SK-N-SH (cell line): Measurements from ENCODE around the gene ERRFI1. TPM values are rescaled to one million over a fixed set of nuclear protein-coding genes. Genes with fewer than 3 reads are reported as not detected.

Experiments
- CTCF ChIA-PET: fragments of 300-600, 350-600 bp; formaldehyde crosslinking; extraction: SDS; loops from one replicate; lab custom pipeline; 2021; lab: Yijun Ruan, JAX
- POLR2A ChIA-PET: fragments of 350-600 bp; sonication (Branson Sonifier 250); formaldehyde crosslinking; extraction: SDS; loops from one replicate; lab custom pipeline; 2020; ENCODE audit warnings: antibody characterized with exemption, inconsistent platforms; lab: Yijun Ruan, JAX
- DNase-seq: peaks from one replicate; pipeline ENCODE4 v3.0.0; 2012
- H2AFZ ChIP-seq: fragments of 200-600 bp; sonication (generic); 2 replicates; pipeline ENCODE4 v1.8.1; 2016; ENCODE audit warnings: antibody characterized with exemption, mild to moderate bottlenecking, low read depth
- H3F3A ChIP-seq: fragments of 200-600 bp; sonication (generic); replicated peaks from 2 replicates; pipeline ENCODE3; 2016; ENCODE audit warnings: antibody characterized with exemption, mild to moderate bottlenecking; ENCODE audit not compliant: insufficient read depth
- H3K27ac ChIP-seq, 2 experiments: fragments of 200-500 bp in 1 of 2; fragments of 200-600 bp in 1 of 2; sonication (Bioruptor generic) in 1 of 2; sonication (generic), shearing (Covaris generic) in 1 of 2; 2 replicates each; pipeline versions ENCODE4 v1.5.1 to v1.6.1; 2014 to 2016; ENCODE audit warnings: low read depth in 2 of 2, inconsistent platforms in 1 of 2, low read length in 1 of 2, mild to moderate bottlenecking in 1 of 2, mixed read lengths in 1 of 2
- H3K27me3 ChIP-seq: fragments of 200-600 bp; sonication (generic), shearing (Covaris generic); 2 replicates; pipeline ENCODE4 v1.6.1; 2016; ENCODE audit warnings: mixed run types; ENCODE audit not compliant: insufficient read depth
- H3K36me3 ChIP-seq, 2 experiments: fragments of 200-500 bp in 1 of 2; fragments of 200-600 bp in 1 of 2; sonication (Bioruptor generic) in 1 of 2; sonication (generic) in 1 of 2; replicated peaks in 1 of 2; 2 replicates each; pipeline versions ENCODE3 to v1.5.1; 2014 to 2016; ENCODE audit warnings: low read length in 1 of 2, mild to moderate bottlenecking in 1 of 2; ENCODE audit not compliant: insufficient read depth in 2 of 2, control insufficient read depth in 1 of 2
- H3K4me1 ChIP-seq, 2 experiments: fragments of 200-500 bp in 1 of 2; fragments of 200-600 bp in 1 of 2; sonication (Bioruptor generic) in 1 of 2; sonication (generic), shearing (Covaris generic) in 1 of 2; 2 replicates each; pipeline versions ENCODE4 v1.5.1 to v1.6.1; 2014 to 2016; ENCODE audit warnings: low read depth in 1 of 2, low read length in 1 of 2, mixed run types in 1 of 2; ENCODE audit not compliant: insufficient read depth in 2 of 2, control insufficient read depth in 1 of 2
- H3K4me2 ChIP-seq: fragments of 200-600 bp; sonication (generic), shearing (Covaris generic); 2 replicates; pipeline ENCODE4 v1.6.1; 2017; ENCODE audit warnings: mixed run types
- H3K4me3 ChIP-seq, 2 experiments: fragments of 200-500 bp in 1 of 2; fragments of 200-600 bp in 1 of 2; sonication (Bioruptor generic) in 1 of 2; sonication (generic), shearing (Covaris generic) in 1 of 2; 2 replicates each; pipeline versions ENCODE4 v1.5.1 to v1.8.1; 2014 to 2016; ENCODE audit warnings: low read depth in 2 of 2, inconsistent platforms in 1 of 2, low read length in 1 of 2, mild to moderate bottlenecking in 1 of 2, mixed read lengths in 1 of 2, moderate library complexity in 1 of 2
- H3K79me2 ChIP-seq: fragments of 200-600 bp; sonication (generic); 2 replicates; pipeline ENCODE4 v1.8.1; 2017; ENCODE audit warnings: mild to moderate bottlenecking; ENCODE audit not compliant: insufficient read depth
- H3K9ac ChIP-seq: fragments of 200-600 bp; sonication (generic); 2 replicates; pipeline ENCODE4 v1.6.1; 2017; ENCODE audit warnings: mixed run types
- H3K9me2 ChIP-seq: fragments of 200-600 bp; sonication (generic); 2 replicates; pipeline ENCODE4 v1.6.1; 2017; ENCODE audit warnings: mixed run types
- H3K9me3 ChIP-seq: fragments of 200-600 bp; sonication (generic); 2 replicates; pipeline ENCODE4 v1.6.1; 2017; ENCODE audit warnings: mixed run types, mild to moderate bottlenecking, moderate library complexity
- H4K20me1 ChIP-seq: fragments of 200-600 bp; sonication (generic); 2 replicates; pipeline ENCODE4 v1.6.1; 2017; ENCODE audit warnings: mild to moderate bottlenecking, mixed run types; ENCODE audit not compliant: insufficient read depth
- CHD2 ChIP-seq: fragments of 150-350 bp; IDR thresholded peaks from 2 replicates; pipeline ENCODE4 v1.6.1; 2018; ENCODE audit warnings: low read length; ENCODE audit not compliant: partially characterized antibody
- EP300 ChIP-seq, 2 experiments: IDR thresholded peaks; 2 replicates each; pipeline versions ENCODE4 v1.4.0 to v1.6.1; 2012; ENCODE audit warnings: borderline replicate concordance in 1 of 2, low read depth in 1 of 2, low read length in 1 of 2
- FOXJ3 ChIP-seq: sonication (generic); formaldehyde crosslinking; IDR thresholded peaks from 2 replicates; pipeline ENCODE4 v1.5.1; 2020; ENCODE audit warnings: mild to moderate bottlenecking, missing genetic modification reagents
- JUND ChIP-seq: IDR thresholded peaks from 2 replicates; pipeline ENCODE4 v1.4.0; 2012
- MXI1 ChIP-seq: IDR thresholded peaks from 2 replicates; pipeline ENCODE4 v1.6.1; 2012; ENCODE audit warnings: mild to moderate bottlenecking, low read depth, low read length, improper control_type of control experiment
- NRF1 ChIP-seq: IDR thresholded peaks from 2 replicates; pipeline ENCODE4 v1.6.1; 2012; ENCODE audit warnings: low read depth, mild to moderate bottlenecking, low read length
- POLR2AphosphoS5 ChIP-seq: IDR thresholded peaks from 2 replicates; pipeline ENCODE4 v1.6.1; 2012; ENCODE audit warnings: low read depth, low read length
- RAD21 ChIP-seq: IDR thresholded peaks from 2 replicates; pipeline ENCODE4 v1.6.1; 2012; ENCODE audit warnings: mild to moderate bottlenecking, low read length
- RCOR1 ChIP-seq: fragments of 150-350 bp; IDR thresholded peaks from 2 replicates; pipeline ENCODE4 v1.6.1; 2017; ENCODE audit warnings: antibody characterized with exemption, low read length
- RFX5 ChIP-seq: IDR thresholded peaks from 2 replicates; pipeline ENCODE4 v1.6.1; 2012; ENCODE audit warnings: mild to moderate bottlenecking, improper control_type of control experiment, low read length
- RXRA ChIP-seq: IDR thresholded peaks from 2 replicates; pipeline ENCODE4 v1.4.0; 2012; ENCODE audit warnings: low read depth, mild to moderate bottlenecking, borderline replicate concordance
- SIN3A ChIP-seq: IDR thresholded peaks from 2 replicates; pipeline ENCODE4 v1.6.1; 2012; ENCODE audit warnings: low read depth, mild to moderate bottlenecking, low read length, moderate library complexity, borderline replicate concordance
- SMC3 ChIP-seq: IDR thresholded peaks from 2 replicates; pipeline ENCODE4 v1.6.1; 2012; ENCODE audit warnings: low read depth, low read length, improper control_type of control experiment
- TAF1 ChIP-seq: IDR thresholded peaks from 2 replicates; pipeline ENCODE4 v1.6.1; 2012; ENCODE audit warnings: low read depth, mild to moderate bottlenecking, low read length, moderate library complexity, borderline replicate concordance
- TCF12 ChIP-seq: IDR thresholded peaks from 2 replicates; pipeline ENCODE4 v1.4.0; 2012
- YY1 ChIP-seq: IDR thresholded peaks from 2 replicates; pipeline ENCODE4 v1.4.0; 2012; ENCODE audit warnings: low read depth, mild to moderate bottlenecking
- WGBS: methylation state at CpG from one replicate; pipeline ENCODE4 v1.1.6; 2017; ENCODE audit warnings: low lambda C conversion rate; 5-methylcytosine and 5-hydroxymethylcytosine counted together
- polyA plus RNA-seq, 3 experiments: library from polyadenylated mRNA; depleted of rRNA; stranded (reverse); fragments of >200 nt; gene quantifications; 2 replicates each; pipeline ENCODE4 v1.2.3, GENCODE V29; 2012
- TF ChIP-seq, protein P1 (sequence below): IDR thresholded peaks from 2 replicates; pipeline ENCODE4 v1.4.0; 2012; ENCODE audit warnings: low read depth, borderline replicate concordance
- TF ChIP-seq, protein P2 (sequence below): IDR thresholded peaks from 2 replicates; pipeline ENCODE4 v1.6.1; 2012; ENCODE audit warnings: mild to moderate bottlenecking, low read depth, low read length, moderate library complexity
- TF ChIP-seq, protein P3 (sequence below): IDR thresholded peaks from 2 replicates; pipeline ENCODE4; 2012
- TF ChIP-seq, protein P4 (sequence below): IDR thresholded peaks from 2 replicates; pipeline ENCODE4 v1.4.0; 2012; ENCODE audit warnings: low read depth
- TF ChIP-seq, protein P5 (sequence below): fragments of 150-350 bp; IDR thresholded peaks from 2 replicates; pipeline ENCODE4 v1.6.1; 2016; ENCODE audit warnings: mild to moderate bottlenecking, low read depth, low read length

The ERRFI1 gene, protein sequence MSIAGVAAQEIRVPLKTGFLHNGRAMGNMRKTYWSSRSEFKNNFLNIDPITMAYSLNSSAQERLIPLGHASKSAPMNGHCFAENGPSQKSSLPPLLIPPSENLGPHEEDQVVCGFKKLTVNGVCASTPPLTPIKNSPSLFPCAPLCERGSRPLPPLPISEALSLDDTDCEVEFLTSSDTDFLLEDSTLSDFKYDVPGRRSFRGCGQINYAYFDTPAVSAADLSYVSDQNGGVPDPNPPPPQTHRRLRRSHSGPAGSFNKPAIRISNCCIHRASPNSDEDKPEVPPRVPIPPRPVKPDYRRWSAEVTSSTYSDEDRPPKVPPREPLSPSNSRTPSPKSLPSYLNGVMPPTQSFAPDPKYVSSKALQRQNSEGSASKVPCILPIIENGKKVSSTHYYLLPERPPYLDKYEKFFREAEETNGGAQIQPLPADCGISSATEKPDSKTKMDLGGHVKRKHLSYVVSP
- 65.6 and 66.9 TPM in 2 replicates for polyA plus RNA-seq (2012; rRNA removed)
- 72.6 and 74.4 TPM in 2 replicates for polyA plus RNA-seq (2012; cell fraction: cytosol; rRNA removed)
- 68.2 and 96.8 TPM in 2 replicates for polyA plus RNA-seq (2012; cell fraction: nucleus; rRNA removed)

DNA sequence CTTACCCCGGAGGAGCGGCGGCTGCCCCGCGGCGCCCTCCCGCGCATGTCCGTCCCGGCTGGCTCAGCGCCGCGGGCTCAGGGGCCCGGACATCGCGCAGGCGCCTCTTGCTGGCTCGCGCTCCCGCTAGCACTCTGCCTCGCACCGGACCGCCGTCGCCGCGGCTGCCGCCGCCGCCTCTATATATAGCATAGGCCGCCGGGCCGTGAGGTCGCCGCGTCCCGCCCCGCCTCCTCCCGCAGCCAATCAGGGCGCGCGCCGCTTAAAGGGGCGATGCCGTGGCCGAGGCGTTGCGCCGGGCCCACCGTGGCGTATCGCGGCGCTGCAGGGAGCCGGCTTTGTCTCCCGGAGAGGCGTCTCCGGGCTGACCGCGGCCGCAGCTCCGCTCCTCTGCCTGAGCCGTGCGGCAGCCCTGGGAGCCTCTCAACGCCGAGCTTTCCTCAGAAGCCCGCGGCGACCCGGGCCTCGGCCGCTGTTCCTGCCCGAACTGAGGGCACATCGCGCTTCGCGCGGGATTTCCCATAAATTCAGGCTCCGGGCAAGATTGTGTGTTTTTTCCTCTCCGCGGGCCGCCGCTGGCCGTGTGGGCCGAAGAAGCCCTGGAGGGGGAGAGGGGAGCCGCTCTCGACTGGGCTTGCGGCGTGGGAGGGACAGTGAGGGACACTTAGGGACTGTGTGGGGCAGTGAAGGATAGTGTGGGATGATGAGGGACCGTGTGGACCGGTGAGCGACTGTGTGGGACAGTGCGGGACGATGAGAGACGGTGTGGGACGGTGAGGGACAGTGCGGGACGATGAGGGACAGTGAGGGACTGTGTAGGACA, at the start of gene ERRFI1:
Gene ERRFI1, minus strand, starts transcription at position 157 of the 823 bp plus-strand sequence. CDS start 10,690 bp downstream, outside the sequence.
- peak; percentile 98 for DNase-seq
- 25% methylated on average over 15 of the region's 98 CpGs for WGBS
- no peaks in the 10 kb centered on the region for H3K9me2 ChIP-seq
- H3K4me3 ChIP-seq, result peak within 1 kb of the TSS; percentile 89 to 90
- H3K27ac ChIP-seq, result peak within 1 kb of the TSS; percentile 68 to 89; a peak in 3 of 4 replicates
- ChIA-PET POLR2A (no interaction called here), CTCF (interaction anchor here (6.0 kb wide), 1 partner anchor 289 kb away, joined by 62 read pairs; no protein-coding TSS in a partner anchor)
- H3F3A ChIP-seq, result peaks cover 29% of the 10 kb centered on the region
- H3K27me3 ChIP-seq, result no peaks in the 10 kb centered on the region
- H3K4me2 ChIP-seq, result peak within 1 kb of the TSS; percentile 92
- peaks cover 48% of the 10 kb centered on the region for H3K79me2 ChIP-seq
- peak within 1 kb of the TSS; percentile 90 for H2AFZ ChIP-seq
- H3K4me1 ChIP-seq, result peaks cover 12 to 39% of the 10 kb centered on the region in 2 experiments; a peak in 3 of 4 replicates
- no peaks in the 10 kb centered on the region for H3K9me3 ChIP-seq
- peak within 1 kb of the TSS; percentile 92 for H3K9ac ChIP-seq
- H3K36me3 ChIP-seq, result peaks cover 0 to 3% of the 10 kb centered on the region in 2 experiments
- H4K20me1 ChIP-seq, result peaks cover 35% of the 10 kb centered on the region
- TF ChIP-seq YY1 (no peak), RFX5 (no peak), JUND (no peak), NRF1 (peak; percentile 68), POLR2AphosphoS5 (peak; percentile 98), SMC3 (peak; percentile 11; the same call in 1 of the 2 replicates), TAF1 (peak; percentile 97), RAD21 (no peak), RCOR1 (0 out of 2 replicates have a peak, but pooled peaks have one; percentile 6), CHD2 (peak; percentile 76), RXRA (no peak), SIN3A (peak; percentile 92; the same call in 1 of the 2 replicates), EP300 (IDR thresholded peaks at IDR 0.05; ENCODE audit: borderline replicate concordance in 1 of 2, low read depth in 1 of 2, low read length in 1 of 2) (0 out of 4 replicates have a peak, but pooled peaks of 1 of the 2 experiments have one; percentile 21), TCF12 (no peak), FOXJ3 (CRISPR knock-in tag) (no peak), MXI1 (peak; percentile 13; the same call in 1 of the 2 replicates)
- TF ChIP-seq, protein P1, sequence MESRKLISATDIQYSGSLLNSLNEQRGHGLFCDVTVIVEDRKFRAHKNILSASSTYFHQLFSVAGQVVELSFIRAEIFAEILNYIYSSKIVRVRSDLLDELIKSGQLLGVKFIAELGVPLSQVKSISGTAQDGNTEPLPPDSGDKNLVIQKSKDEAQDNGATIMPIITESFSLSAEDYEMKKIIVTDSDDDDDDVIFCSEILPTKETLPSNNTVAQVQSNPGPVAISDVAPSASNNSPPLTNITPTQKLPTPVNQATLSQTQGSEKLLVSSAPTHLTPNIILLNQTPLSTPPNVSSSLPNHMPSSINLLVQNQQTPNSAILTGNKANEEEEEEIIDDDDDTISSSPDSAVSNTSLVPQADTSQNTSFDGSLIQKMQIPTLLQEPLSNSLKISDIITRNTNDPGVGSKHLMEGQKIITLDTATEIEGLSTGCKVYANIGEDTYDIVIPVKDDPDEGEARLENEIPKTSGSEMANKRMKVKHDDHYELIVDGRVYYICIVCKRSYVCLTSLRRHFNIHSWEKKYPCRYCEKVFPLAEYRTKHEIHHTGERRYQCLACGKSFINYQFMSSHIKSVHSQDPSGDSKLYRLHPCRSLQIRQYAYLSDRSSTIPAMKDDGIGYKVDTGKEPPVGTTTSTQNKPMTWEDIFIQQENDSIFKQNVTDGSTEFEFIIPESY, result peak; percentile 76
- TF ChIP-seq, protein P2, sequence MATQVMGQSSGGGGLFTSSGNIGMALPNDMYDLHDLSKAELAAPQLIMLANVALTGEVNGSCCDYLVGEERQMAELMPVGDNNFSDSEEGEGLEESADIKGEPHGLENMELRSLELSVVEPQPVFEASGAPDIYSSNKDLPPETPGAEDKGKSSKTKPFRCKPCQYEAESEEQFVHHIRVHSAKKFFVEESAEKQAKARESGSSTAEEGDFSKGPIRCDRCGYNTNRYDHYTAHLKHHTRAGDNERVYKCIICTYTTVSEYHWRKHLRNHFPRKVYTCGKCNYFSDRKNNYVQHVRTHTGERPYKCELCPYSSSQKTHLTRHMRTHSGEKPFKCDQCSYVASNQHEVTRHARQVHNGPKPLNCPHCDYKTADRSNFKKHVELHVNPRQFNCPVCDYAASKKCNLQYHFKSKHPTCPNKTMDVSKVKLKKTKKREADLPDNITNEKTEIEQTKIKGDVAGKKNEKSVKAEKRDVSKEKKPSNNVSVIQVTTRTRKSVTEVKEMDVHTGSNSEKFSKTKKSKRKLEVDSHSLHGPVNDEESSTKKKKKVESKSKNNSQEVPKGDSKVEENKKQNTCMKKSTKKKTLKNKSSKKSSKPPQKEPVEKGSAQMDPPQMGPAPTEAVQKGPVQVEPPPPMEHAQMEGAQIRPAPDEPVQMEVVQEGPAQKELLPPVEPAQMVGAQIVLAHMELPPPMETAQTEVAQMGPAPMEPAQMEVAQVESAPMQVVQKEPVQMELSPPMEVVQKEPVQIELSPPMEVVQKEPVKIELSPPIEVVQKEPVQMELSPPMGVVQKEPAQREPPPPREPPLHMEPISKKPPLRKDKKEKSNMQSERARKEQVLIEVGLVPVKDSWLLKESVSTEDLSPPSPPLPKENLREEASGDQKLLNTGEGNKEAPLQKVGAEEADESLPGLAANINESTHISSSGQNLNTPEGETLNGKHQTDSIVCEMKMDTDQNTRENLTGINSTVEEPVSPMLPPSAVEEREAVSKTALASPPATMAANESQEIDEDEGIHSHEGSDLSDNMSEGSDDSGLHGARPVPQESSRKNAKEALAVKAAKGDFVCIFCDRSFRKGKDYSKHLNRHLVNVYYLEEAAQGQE, result peak; percentile 51
- TF ChIP-seq, protein P3, sequence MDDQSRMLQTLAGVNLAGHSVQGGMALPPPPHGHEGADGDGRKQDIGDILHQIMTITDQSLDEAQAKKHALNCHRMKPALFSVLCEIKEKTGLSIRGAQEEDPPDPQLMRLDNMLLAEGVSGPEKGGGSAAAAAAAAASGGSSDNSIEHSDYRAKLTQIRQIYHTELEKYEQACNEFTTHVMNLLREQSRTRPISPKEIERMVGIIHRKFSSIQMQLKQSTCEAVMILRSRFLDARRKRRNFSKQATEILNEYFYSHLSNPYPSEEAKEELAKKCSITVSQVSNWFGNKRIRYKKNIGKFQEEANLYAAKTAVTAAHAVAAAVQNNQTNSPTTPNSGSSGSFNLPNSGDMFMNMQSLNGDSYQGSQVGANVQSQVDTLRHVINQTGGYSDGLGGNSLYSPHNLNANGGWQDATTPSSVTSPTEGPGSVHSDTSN, result no peak
- TF ChIP-seq, protein P4, sequence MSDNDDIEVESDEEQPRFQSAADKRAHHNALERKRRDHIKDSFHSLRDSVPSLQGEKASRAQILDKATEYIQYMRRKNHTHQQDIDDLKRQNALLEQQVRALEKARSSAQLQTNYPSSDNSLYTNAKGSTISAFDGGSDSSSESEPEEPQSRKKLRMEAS, result peak; percentile 91; the same call in 1 of the 2 replicates
- TF ChIP-seq, protein P5, sequence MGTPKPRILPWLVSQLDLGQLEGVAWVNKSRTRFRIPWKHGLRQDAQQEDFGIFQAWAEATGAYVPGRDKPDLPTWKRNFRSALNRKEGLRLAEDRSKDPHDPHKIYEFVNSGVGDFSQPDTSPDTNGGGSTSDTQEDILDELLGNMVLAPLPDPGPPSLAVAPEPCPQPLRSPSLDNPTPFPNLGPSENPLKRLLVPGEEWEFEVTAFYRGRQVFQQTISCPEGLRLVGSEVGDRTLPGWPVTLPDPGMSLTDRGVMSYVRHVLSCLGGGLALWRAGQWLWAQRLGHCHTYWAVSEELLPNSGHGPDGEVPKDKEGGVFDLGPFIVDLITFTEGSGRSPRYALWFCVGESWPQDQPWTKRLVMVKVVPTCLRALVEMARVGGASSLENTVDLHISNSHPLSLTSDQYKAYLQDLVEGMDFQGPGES, result peak; percentile 13; the same call in 1 of the 2 replicates
